ENCODE data around the gene IZUMO2.

IZUMO2 gene

DNA sequence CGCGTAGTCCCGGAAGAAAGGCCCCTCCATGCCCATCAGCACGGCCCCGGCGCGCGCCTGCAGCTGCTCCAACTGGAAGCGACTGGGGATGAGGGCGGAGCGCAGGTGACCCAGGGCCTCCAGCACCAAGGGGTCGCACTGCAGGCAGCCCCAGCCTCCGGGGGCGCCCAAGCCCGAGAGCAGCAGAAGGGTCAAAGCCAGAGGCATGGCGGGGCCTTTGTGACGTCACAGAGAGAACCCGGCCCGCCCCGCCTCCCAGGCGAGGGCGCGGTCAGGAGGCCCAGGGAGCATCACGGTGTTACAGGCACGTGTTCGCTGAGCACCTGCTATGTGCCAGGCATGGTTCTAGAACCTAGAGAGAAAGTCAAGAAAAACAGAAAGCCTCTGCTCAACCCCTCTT, at the start of gene IZUMO2:
IZUMO2 (minus strand) TSS at position 294 of the 400 bp plus-strand sequence; CDS start at position 207, 87 bp downstream.
- no peak for DNase-seq (ENCODE audit: low spot score)

DNA sequence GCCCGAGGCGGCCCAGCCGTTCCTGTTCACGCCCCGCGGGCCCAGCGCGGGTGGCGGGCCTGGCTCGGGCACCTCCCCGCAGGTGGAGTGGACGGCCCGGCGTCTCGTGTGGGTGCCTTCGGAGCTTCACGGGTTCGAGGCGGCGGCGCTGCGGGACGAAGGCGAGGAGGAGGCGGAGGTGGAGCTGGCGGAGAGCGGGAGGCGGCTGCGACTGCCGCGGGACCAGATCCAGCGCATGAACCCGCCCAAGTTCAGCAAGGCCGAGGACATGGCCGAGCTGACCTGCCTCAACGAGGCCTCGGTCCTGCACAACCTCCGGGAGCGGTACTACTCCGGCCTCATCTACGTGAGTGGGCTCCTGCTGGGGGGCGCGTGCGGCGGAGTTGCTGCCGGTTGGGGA, 47.3 kb upstream of the IZUMO2 start:
- no peak for DNase-seq (ENCODE audit: low spot score)

DNA sequence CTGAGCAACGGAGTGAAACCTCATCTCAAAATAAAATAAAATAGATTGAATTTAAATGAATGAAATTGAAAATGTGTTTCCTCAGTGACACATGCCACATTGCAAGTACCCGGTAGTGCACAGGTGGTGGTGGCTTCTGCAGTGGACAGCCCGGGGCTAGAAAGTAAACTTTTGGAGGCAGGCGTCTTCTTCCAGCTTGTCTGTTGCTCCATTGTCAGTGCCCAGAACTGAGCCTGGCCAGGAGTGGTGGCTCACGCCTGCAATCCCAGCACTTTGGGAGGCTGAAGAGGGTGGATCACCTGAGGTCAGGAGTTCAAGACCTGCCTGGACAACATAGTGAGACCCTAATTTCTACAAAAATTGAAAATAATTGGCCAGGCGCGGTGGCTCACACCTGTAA, 46.0 kb upstream of the IZUMO2 start:
- DNase-seq (ENCODE audit: low spot score) = no peak

- no peak for DNase-seq (ENCODE audit: low spot score)
Measured at GRCh38 chr19:50207730-50208129, 44.6 kb upstream of the IZUMO2 start.

- DNase-seq (ENCODE audit: low spot score) = no peak
Measured at GRCh38 chr19:50206191-50206590, 43.1 kb upstream of the IZUMO2 start.

DNA sequence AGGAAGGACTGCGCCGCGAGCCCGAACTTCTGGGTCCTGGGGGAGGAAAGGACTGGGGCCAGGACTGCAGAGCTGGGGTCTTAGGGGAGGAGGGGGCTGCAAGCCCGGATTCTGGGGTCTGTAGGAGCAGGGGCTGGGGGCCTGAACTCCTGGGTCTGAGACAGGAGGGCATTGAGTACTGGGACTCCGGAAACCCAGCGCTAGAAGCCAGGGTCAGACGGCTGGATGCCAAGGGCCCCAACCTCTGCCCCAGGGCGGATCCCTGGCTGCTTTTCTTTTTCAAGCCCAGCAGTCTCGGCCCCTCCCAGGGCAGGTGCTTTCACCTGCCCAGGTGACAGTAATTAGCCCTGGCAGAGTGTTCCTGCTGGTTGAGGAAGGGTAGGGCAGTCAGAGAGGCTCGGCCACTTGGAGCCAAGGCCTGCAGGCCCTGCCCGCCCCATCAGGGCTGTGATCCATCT, 42.6 kb upstream of the IZUMO2 start:
- DNase-seq (ENCODE audit: low spot score) = no peak

DNA sequence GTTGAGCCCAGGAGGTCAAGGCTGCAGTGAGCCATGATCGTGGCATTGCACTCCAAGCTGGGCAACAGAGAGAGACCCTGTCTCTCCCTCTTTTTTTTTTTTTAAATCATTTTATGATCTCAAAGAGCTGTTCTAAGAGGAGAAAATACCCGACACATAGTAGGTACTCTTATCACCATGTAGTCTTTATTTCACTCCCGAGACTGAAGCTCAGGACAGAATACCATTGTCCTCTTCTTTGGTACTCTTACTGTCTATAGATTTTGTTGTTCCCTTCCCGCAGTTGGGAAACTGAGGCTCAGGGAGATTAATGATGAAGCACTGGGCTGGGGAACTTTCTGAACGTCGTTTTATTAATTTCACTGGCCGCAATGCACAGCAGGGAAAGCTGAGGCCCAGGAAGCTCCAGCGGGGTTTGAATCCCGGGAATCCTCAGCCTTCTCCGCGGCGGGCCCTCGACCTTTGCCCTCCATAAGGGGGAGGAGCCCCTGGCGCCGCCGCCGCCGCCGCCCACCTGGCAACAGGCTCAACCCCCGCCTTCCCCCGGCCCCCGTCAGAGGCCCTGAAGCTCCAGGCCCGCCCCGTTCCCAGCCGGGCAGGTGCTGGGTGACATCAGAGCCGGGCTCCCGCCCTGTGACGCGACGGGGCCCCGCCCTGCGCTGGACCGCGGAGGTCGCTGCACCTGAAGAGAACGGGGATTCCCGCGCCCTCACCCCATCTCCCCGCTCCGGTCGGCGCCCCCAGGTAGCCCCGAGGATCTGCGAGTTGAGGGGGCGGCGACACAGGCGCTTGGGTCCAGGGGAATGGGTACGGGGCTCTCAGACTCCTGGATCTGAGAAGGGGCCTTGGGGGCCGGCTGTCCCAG, 42.0 kb upstream of the IZUMO2 start:
- DNase-seq (ENCODE audit: low spot score) = no peak

- no peak for DNase-seq (ENCODE audit: low spot score)
Measured at GRCh38 chr19:50204081-50204428, 41.0 kb upstream of the IZUMO2 start.

GRCh38 chr19:50203281-50204080, 40.4 kb upstream of the IZUMO2 start, which contains the start of gene MYH14:
TSS of gene MYH14 (plus strand) at chr19:50203622. CDS start at chr19:50210366, 6,744 bp downstream.
- no peak for DNase-seq (ENCODE audit: low spot score)

DNA sequence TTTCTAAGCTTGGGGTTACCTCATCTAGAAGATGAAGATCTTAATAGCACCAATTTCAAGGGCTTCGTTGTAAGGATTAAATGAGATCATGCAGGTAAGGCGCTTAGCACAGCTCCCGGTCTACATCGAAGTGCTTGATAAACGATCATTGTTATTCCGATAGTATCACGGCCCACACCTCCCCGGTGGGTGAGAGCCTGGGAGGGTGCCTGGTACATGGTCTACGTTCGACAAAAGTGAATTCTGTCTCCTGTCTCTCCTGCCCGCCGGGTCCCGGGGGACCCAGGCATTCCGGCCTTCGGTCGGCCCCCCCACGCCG, 39.8 kb upstream of the IZUMO2 start:
- no peak for DNase-seq (ENCODE audit: low spot score)

DNA sequence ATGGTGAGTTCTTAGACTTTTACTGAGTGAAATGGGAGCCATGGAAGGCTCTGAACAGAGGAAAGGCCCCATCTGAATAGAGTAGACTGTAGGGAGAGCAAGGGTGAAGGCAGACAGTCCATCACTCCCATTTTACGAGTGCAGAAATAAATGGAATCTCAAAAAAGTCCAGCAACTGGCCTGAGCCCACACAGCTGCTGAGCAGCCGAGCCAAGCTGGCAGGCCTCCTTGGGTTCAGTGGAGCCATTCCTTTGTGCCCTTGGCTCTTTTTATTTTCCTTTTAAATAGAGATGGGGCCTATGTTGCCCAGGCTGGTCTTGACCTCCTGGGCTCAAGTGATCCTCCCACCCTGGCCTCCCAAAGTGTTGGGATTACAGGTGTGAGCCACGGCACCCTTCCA, 39.3 kb upstream of the IZUMO2 start:
- DNase-seq (ENCODE audit: low spot score) = no peak

DNA sequence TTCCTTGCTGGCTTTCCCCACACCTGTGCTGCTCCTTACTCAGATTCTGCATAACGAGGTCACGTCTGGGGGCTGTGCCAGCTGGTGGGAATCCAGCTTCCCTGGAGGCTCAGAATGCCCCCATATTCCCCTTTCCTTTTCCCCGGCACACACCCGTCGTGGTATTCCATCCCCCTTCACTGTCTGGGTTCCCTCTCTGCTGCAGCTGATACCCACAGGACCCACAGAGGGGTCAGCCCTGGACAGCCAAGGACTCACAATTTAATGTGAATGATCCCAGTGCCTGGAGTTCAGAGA, 36.1 kb upstream of the IZUMO2 start:
- DNase-seq (ENCODE audit: low spot score) = no peak

DNA sequence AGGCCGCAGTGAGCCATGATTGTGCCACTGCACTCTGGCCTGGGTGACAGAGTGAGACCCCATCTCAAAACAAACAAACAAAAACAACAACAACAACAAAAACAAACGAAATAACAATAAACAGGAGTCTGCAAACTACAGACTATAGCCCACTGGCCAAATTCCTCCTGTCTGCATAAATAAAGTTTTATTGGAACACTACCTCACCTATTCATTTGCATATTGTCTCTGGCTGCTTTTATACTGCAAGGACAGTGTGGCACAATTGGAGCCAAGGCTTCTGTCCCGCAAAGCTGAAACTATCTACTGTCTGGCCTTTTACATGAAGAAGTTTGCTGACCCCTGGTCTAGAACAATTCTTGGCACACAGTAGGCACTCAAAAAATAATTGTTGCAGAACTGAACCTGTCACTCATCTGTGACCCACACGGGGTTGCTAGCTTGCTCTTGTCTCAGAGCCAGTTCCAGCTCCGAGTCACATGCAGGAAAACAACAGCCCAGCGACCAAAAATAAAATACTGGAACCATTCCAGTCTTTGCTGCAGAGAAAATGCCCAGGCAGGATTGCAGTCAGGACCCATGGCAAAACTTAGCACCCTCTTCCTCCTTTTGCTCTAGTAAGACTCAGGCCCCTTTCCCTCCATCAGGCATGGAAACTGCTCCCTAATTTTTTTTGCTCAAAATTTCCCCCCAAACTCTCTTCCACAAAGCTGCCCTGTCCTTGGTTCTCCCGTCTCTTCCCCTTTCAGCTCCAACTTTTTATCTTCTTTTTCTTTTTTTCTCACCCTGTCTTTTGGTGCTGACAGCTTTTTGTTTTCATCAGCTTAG, 35.6 kb upstream of the IZUMO2 start:
- no peak for DNase-seq (ENCODE audit: low spot score)

DNA sequence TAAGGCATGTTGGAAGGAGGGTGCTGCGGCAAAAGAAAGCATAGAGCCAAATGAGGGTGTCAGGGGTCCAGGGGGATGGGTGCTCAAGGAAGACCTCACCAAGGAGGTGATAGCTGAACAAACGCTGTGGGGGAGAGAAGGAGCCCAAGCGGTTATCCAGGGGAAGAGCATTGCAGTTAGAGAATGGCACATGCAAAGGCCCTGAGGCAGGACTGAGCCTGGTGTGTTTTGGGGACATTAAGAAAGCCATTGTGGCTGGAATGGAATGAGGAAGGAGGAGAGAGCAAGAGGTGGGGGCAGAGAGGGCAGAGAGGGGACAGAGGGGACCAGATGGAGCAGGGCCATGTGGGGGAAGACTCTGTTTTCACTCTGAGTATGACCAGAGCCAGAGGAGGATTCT, 34.3 kb upstream of the IZUMO2 start:
- DNase-seq (ENCODE audit: low spot score) = no peak

DNA sequence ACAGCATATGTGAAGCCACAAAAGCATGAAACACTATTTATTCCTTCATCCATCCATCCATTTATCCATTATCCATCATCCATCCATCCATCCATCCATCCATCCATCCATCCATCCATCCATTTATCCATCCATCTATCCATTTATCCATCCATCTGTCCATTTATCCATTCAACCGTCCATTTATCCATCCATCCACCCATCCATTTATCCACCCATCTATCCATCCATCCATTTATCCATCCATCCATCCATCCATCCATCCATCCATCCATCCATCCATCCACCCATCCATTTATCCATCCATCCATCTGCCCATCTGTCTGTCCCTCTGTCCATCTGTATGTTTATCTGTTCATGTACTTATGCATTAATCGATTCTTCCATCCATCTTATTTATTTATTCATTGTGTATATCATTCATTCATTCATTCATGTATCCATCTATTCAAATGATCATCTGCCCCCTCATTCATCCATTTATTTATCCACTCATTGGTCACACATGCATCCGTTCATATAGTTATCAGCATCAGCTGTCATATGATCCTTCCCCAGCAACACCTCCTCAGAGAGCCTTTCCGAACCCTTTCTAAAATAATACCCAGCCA, 33.3 kb upstream of the IZUMO2 start:
- no peak for DNase-seq (ENCODE audit: low spot score)

GRCh38 chr19:50195224-50195623, 32.1 kb upstream of the IZUMO2 start:
- no peak for DNase-seq (ENCODE audit: low spot score)

- no peak for DNase-seq (ENCODE audit: low spot score)
Measured at GRCh38 chr19:50192463-50193211, 29.6 kb upstream of the IZUMO2 start.

DNA sequence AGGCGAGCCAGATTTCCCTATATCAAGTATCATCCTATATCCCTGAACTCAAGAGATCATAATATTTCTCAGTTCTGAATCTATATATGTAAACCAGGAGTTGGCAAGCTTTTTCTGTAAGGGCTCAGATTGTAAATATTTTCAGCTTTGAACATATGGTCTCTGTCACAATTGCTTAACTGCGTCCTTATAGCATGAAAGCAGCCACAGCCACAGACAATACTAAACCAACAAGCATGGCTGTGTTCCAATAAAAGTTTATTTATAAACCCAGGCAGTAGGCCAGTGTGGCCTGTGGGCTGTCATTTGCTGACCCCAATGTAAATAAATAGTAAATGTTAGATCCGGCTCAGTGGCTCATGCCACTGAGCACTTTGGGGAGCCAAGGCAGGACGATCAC, 28.1 kb upstream of the IZUMO2 start:
- no peak for DNase-seq (ENCODE audit: low spot score)

DNA sequence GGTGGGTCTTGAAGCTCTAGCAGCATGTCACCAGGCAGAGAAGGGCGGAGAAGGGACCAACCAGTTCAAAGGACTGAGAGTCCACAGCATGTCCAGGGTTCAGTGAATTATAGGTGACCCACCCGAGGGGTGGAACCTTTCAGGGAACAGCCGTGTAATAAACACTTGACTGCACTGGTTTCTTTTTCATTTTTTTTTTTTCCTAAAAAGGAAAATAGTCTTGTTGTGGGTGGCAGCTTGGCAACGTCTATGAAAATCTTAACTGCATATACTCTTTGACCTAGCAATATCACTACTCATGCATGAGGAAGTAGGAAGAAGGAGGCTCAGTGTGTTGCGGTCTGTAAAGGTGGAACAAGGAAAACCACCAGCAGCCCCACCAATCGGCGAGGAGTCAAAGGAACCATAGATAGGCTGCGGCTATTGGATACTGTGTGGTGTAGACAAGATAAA, 27.4 kb upstream of the IZUMO2 start:
- DNase-seq (ENCODE audit: low spot score) = no peak

DNA sequence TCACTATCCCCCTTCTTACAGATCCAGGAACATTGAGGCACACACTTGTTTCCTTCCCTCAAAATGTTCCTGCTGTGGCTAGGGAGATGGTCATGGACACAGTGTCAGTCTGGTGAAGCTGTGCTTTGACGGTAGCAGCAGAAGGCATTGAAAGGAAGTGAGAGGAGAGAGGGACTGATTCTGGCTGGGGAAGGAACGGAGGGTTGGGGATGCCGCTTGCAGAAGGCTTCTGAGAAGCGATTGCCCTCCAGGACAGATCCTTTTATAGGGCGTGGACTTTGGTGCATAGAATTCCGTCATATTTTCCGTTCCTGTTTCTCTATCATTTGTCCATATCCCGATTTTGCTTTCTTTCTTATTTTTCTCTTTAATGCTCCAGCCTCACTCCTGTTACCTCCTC, 26.2 kb upstream of the IZUMO2 start:
- no peak for DNase-seq (ENCODE audit: low spot score)

DNA sequence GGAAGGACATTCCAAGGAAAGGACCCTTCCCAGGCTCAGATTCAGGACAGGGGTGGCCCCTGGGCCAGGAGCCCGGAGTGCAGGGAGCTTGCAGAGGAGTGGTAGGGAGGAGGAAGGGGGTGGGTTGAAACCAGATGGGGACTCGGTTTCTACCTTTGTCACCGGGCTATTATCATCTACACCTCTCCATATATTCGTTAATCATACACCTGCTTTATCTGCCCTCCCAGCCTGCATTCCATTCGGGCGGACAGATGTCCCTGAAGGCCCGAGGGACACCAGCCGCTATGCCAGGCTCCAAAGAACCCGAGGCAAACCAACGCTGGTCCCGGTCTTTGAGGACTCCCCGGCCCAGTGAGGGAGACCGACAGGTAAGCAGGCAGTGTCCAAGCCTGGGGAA, 24.9 kb upstream of the IZUMO2 start:
- DNase-seq (ENCODE audit: low spot score) = no peak
